Measurements from ENCODE around the gene IGLL1. TPM values are rescaled to one million over a fixed set of nuclear protein-coding genes. Genes with fewer than 3 reads are reported as not detected.

The IGLL1 gene
- total and polyA plus RNA-seq, 8 donors, result 0.26 TPM; not detected in 7

DNA sequence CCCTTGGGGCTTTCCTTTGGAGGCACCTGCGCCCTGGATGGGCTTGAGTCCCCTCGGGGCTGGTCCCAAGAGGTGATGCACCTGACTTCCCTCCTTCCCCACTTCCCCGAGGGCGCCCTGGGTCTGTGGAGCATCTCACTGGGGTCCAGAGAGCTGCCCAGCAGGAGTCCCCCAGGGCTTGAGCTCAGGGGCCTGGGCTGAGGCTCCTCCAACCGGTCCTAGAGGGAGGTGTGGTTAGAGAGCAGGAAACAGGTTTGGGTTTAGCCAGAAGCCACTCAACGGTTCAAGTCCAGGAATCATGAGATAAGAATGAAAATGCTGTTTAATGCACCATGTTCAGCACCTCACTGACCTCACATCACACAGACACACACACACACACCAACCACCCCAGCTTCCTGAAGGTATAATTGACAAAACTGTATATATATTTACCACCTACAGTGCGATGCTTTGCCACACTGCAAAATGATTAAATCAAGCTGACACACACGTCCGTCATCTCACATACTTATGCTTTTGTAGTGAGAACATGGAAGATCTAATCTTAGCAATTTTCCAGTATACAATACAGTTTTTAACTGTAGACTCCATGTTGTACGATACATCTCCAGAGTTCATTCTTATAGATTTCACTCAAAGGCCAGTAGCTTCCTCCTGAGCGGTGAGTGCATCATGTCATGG is 628 bp upstream of the IGLL1 start:
- no peak for FAIRE-seq
- no peak overlapping the region for H3K27ac ChIP-seq
- no peak for ATAC-seq
- H3K36me3 ChIP-seq, result no peaks in the 10 kb centered on the region
- H3K9me3 ChIP-seq, result no peaks in the 10 kb centered on the region
- no peaks in the 10 kb centered on the region for H3K4me1 ChIP-seq
- H3K27me3 ChIP-seq, result no peaks in the 10 kb centered on the region
- 71 to 72% methylated on average over 9 to 11 of the region's 11 CpGs for WGBS, 2 donors
- no peak for DNase-seq
- H3K4me3 ChIP-seq, result no peak overlapping the region
- TF ChIP-seq CTCF (IDR thresholded peaks at IDR 0.05), result no peak
- intact Hi-C loops (cut with DNase I), result no loop called here

DNA sequence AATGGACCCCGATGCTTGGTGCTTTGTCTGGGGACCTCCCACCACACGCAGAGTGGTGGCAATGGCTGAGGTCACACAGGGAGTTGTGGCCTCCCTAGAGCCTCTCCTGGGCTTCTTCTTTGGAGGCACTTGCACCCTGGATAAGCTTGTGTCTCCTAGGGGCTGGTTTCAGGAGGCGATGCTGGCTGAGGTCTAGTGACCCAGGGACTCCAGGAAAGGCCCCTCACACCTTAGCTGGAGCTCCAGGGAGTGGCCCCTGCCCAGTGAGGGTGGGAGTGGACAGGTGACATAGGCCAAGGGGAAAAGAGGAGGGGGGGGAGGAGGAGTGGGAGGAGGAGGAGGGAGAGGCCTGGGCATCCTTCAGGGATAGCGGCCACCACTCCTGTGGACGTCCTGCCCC is 810 bp downstream of the IGLL1 start:
- intact Hi-C loops (cut with DNase I), result no loop called here
- WGBS, 2 donors, result 84% methylated on average over 5 of the region's 5 CpGs
- ATAC-seq (no peak), DNase-seq (no peak), FAIRE-seq (no peak)
- Histone ChIP-seq H3K36me3 (no peaks in the 10 kb centered on the region), H3K27me3 (no peaks in the 10 kb centered on the region), H3K4me3 (no peak overlapping the region), H3K4me1 (no peaks in the 10 kb centered on the region), H3K9me3 (no peaks in the 10 kb centered on the region), H3K27ac (no peak overlapping the region)
- TF ChIP-seq CTCF (IDR thresholded peaks at IDR 0.05), result no peak

GRCh38 chr22:23578306-23578705 is 1.8 kb downstream of the IGLL1 start:
- WGBS, 2 donors, result 68 to 78% methylated on average over 11 of the region's 11 CpGs
- no peak for ATAC-seq
- Histone ChIP-seq H3K4me1 (no peaks in the 10 kb centered on the region), H3K27ac (no peak overlapping the region), H3K36me3 (no peaks in the 10 kb centered on the region), H3K9me3 (no peaks in the 10 kb centered on the region), H3K4me3 (no peak overlapping the region), H3K27me3 (no peaks in the 10 kb centered on the region)
- no peak for DNase-seq
- no peak for TF ChIP-seq CTCF (IDR thresholded peaks at IDR 0.05)
- intact Hi-C loops (cut with DNase I), result no loop called here
- FAIRE-seq, result no peak

GRCh38 chr22:23576681-23577080 is 3.4 kb downstream of the IGLL1 start:
- Histone ChIP-seq H3K9me3 (no peaks in the 10 kb centered on the region), H3K4me1 (no peaks in the 10 kb centered on the region), H3K4me3 (no peak overlapping the region), H3K27ac (no peak overlapping the region), H3K36me3 (no peaks in the 10 kb centered on the region), H3K27me3 (no peaks in the 10 kb centered on the region)
- DNase-seq (no peak), FAIRE-seq (no peak), ATAC-seq (no peak)
- intact Hi-C loops (cut with DNase I), result no loop called here
- WGBS, 2 donors, result 68 to 74% methylated on average over 5 of the region's 5 CpGs
- TF ChIP-seq CTCF (IDR thresholded peaks at IDR 0.05), result no peak

GRCh38 chr22:23575601-23576000 is 4.5 kb downstream of the IGLL1 start:
- Histone ChIP-seq H3K36me3 (no peaks in the 10 kb centered on the region), H3K27me3 (no peaks in the 10 kb centered on the region), H3K27ac (no peak overlapping the region), H3K9me3 (no peaks in the 10 kb centered on the region), H3K4me3 (no peak overlapping the region), H3K4me1 (no peaks in the 10 kb centered on the region)
- FAIRE-seq (no peak), ATAC-seq (no peak), DNase-seq (peak in 1 of 6 donors; percentile 26)
- intact Hi-C loops (cut with DNase I), result no loop called here
- TF ChIP-seq CTCF (IDR thresholded peaks at IDR 0.05), result no peak
- 83 to 89% methylated on average over 4 of the region's 4 CpGs for WGBS, 2 donors

Data from pancreas (tissue), 10 donors.